ENCODE results near the gene TIMP2. TPM values are rescaled to one million over a fixed set of nuclear protein-coding genes. Genes with fewer than 3 reads are reported as not detected.

TIMP2 gene
- total and polyA plus RNA-seq, 2 of the 13 experiments (the other 11 are each of a cell fraction or from before 2014, with no cell fraction given), result 3.8 to 8.5 TPM

- no peak; the same call in 1 of the 2 replicates for TF ChIP-seq ZBTB26 (CRISPR knock-in tag; IDR thresholded peaks at IDR 0.05; ENCODE audit: borderline replicate concordance)
- TF ChIP-seq ZNF234 (CRISPR knock-in tag; conservative IDR thresholded peaks at IDR 0.05), result no peak
- TF ChIP-seq CREBL2 (CRISPR knock-in tag; IDR thresholded peaks at IDR 0.05; ENCODE audit: borderline replicate concordance), result no peak
- TF ChIP-seq ZFP62 (CRISPR knock-in tag; IDR thresholded peaks at IDR 0.05), result no peak
- peak; percentile 53; the same call in 1 of the 2 replicates for TF ChIP-seq YEATS2 (CRISPR knock-in tag; IDR thresholded peaks at IDR 0.05; ENCODE audit: borderline replicate concordance)
- no peak for TF ChIP-seq ZNF333 (CRISPR knock-in tag; IDR thresholded peaks at IDR 0.05; ENCODE audit: borderline replicate concordance)
- TF ChIP-seq CSRNP1 (CRISPR knock-in tag; IDR thresholded peaks at IDR 0.05), result no peak
- peak; percentile 47; the same call in 1 of the 2 replicates for TF ChIP-seq ZNF556 (CRISPR knock-in tag; IDR thresholded peaks at IDR 0.05; ENCODE audit: borderline replicate concordance)
- no peak for TF ChIP-seq SOX6 (IDR thresholded peaks at IDR 0.05)
- peak; percentile 68; the same call in 1 of the 2 replicates for TF ChIP-seq SOX6 (CRISPR knock-in tag; IDR thresholded peaks at IDR 0.05)
- no peak for TF ChIP-seq MZF1 (CRISPR knock-in tag; IDR thresholded peaks at IDR 0.05; ENCODE audit: borderline replicate concordance)
- TF ChIP-seq ARNT (IDR thresholded peaks at IDR 0.05), result no peak
- TF ChIP-seq ZNF414 (CRISPR knock-in tag; IDR thresholded peaks at IDR 0.05), result no peak; the same call in 1 of the 2 replicates
- TF ChIP-seq PCBP1 (IDR thresholded peaks at IDR 0.05; ENCODE audit: borderline replicate concordance, low read depth, low read length), result no peak
- peak; percentile 52; the same call in 1 of the 2 replicates for TF ChIP-seq ZMYM2 (CRISPR knock-in tag; IDR thresholded peaks at IDR 0.05)
- no peak for TF ChIP-seq POGK (CRISPR knock-in tag; conservative IDR thresholded peaks at IDR 0.05)
Observed at GRCh38 chr17:78865682-78866390, 59.4 kb downstream of the TIMP2 start (continued).
